ENCODE data around the gene GLOD5.
"Not testable (repeated sequence)": the region's sequence is repeated elsewhere in the genome, so short reads cannot be mapped to it uniquely, and the experiment has no call there.

Gene GLOD5

DNA sequence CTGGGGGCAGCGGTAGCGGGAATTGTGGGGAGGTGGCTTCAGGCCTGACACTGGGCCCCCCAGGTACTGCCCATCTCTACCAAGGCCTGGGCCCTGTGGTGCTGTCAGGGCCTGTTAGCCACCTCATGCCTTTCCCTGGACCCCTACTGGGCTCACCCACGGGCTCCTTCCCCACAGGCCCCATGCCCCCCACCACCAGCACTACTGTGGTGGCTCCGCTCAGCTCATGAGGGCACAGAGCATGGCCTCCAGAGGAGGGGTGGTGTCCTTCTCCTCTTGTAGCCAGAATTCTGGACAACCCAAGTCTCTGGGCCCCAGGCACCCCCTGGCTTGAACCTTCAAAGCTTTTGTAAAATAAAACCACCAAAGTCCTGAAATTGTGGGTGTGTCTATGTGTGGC lies 32.4 kb downstream of the GLOD5 start:
- no peak for DNase-seq (ENCODE audit: low read depth in 2 of 2)

DNA sequence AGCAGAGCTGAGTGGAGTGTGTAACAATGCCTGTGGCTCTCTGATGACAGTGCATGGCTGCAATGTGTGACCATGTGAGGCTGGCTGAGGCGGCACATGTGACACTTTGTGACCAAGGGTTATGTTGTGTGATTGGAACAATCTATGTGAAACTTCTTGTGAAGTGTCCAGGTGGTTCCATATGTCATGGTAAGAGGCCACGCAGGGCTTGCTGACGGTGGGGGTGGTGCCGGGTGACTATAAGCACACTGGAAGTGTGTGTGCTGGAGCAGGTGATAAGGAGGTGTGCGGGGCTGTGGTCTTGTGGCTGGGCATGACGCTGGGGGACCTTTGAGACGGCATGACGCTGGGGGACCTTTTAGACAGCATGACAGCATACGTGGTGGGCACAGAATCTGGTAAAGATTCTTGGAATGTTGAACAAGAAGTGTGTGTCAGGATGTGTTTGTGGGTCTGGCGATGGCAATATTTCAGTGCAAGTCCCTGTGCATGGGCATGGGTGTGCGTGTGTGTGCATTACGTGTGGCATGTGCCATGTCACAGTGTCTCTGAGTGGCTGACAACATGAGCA lies 32.9 kb downstream of the GLOD5 start:
- DNase-seq (ENCODE audit: low read depth in 2 of 2), result no peak

DNA sequence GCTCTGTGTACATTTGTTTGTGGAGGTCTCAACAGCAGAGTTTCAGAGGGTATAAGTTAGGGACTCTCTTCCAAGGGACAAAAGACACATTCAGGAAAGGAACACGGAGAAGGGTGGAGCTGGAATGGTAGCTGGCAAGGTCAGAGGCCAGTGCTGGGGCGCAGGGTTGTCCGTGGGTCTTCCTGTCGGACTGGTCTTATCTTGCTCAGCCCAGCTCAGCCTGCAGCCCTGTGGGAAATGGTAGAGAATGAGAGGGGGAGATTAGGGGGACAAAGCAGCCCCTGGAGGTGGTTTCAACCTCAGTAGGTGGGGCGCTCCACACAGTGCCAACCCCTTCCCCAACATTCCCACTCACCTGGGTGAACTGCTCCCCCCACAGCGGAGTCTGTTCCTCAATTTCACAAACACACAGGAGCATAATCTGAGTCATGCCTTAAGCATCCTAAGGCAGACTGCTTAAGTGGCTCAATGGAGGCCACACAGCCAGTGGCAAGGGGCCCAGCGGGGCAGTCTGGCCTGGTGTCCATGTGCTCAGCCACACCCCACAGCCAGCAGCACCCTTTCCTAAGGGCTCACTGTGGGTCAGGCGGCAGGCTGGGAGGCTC lies 33.5 kb downstream of the GLOD5 start:
- no peak for DNase-seq (ENCODE audit: low read depth in 2 of 2)

DNA sequence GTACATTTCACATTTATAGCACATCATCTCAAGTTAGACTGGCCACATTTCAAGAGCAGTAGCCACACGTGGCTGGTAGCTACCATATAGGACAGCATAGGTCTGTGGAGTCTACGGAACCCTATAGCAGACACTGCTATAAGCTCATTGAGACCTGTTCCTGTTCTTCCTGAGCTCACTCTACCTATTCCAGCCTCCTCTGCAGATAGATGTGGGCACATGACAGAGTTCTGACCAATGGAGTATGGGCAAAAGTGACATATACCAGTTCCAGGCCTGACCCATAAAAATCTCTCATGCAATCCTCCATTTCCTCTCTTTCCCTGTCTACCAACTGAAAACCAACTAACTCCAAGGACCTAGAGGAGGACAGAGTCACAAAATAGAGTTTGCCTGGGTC lies 36.8 kb downstream of the GLOD5 start:
- DNase-seq (ENCODE audit: low read depth in 2 of 2), result no peak

DNA sequence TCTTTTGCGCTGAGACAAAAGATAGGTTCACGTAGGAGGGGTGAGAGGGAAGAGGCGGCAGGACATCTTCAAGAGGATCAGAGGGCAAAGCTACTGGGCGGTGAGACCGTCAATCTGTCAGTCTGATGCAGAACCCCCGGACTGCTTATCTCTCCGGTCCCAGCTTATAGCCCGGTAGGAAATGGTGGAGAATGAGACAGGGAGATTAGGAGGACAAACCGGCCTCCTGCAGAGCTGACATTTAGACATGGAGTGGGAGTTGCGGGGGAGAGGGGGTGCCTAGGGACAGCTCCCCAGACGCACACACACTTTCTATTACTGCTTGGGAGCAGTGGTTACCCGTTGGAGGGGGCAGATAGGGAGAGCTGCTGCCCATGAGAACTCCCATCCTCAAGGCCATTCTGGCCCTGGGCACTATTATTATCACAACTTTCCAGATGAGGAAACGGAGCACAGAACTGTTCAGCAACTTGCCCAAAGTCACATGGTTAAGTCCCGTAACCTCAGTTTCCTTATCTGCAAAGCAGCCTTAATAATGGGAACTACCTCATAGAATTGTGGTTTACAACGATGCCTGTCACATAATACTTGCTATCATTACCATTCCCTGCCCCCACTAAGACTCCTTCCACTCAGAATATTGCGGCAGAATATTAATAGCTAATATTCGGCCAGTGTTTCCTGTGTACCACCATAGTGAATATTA lies 39.2 kb downstream of the GLOD5 start:
- no peak for DNase-seq (ENCODE audit: low read depth in 2 of 2)

DNA sequence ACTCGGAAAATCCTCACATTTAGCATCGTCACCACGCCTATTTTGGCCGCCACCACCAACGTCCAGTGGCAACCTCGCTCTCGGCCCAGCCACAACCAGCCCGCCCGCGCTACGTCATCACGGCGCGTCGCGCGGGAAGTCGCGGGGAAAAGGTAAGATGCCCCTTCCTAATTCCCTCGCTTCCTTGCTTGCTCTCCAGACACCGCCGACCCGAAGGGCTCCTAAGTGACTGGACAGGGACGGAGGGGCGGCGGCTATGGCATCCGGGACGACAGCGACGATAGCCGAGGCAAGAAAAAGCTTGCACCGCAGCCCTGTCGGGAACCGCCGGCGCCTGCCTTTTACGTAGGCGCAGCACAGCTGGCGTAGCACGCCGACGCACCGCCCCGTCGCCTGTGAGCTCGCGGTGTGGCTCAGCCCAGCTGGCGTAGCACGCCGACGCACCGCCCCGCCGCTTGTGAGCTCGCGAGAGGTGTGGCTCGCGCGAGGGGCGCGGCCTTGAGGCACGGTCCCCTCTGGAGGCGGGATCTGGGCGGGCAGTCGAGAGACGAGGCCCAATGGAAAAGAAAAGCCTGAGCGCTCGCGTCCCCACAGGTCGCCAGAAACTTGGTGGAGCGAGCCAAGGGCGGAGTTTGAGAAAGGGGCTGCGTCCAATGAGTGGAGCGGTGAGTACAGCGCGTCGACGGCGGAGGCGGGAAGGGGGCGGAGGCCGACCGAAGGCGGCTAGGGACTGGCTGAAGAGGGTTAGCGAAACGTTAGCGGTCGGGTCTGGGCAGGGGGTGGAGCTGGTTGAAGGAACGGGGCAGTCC lies 39.9 kb downstream of the GLOD5 start, which contains the start of gene HDAC6:
TSS of gene HDAC6 (plus strand) at position 788 of the 809 bp plus-strand sequence. CDS start 626 bp downstream, outside the sequence.
- DNase-seq (ENCODE audit: low read depth in 2 of 2), result peak; percentile 85 to 88

DNA sequence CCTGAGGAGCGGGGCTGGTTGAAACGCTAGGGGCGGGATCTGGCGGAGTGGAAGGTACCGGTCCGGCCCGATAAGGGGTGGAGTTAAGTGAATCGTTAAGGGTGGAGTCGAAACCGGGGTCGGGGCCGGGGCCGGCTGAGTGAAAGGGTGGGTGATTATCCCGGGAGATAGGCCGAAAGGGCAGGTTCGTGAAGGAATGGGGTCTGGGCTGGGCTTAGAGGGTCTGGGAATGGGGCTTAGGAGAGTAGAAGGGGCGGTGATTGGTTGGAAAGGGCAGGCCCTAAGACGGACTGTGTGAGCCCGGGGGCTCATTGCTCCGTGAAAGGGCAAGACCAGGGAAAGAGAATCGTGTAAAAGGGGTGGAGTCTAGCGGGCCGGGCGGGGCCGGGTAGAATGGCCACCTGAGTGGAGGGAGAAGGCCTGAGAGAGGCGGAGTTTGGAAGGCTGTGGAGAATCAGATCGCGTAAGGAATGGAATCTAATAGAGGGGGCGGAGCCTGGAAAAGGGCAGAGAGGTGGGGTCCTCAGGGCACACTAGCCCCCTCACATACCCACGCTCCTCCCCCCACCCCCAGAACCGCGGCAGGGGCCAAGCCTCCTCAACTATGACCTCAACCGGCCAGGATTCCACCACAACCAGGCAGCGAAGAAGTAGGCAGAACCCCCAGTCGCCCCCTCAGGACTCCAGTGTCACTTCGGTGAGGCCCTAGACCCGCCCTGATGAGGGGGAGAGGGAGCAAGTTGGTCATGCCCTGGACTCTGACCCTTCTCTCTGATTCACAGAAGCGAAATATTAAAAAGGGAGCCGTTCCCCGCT lies 40.8 kb downstream of the GLOD5 start:
- peak in 1 of 2 donors; percentile 52 for DNase-seq (ENCODE audit: low read depth in 2 of 2)

DNA sequence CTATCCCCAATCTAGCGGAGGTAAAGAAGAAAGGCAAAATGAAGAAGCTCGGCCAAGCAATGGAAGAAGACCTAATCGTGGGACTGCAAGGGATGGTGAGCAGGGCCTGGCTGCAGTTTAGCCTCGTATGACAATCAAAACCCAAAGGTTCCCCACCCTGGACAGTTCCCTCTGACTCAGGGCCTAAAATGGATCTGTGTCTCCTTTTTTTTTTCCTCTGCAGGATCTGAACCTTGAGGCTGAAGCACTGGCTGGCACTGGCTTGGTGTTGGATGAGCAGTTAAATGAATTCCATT lies 41.3 kb downstream of the GLOD5 start:
- DNase-seq (ENCODE audit: low read depth in 2 of 2), result no peak

DNA sequence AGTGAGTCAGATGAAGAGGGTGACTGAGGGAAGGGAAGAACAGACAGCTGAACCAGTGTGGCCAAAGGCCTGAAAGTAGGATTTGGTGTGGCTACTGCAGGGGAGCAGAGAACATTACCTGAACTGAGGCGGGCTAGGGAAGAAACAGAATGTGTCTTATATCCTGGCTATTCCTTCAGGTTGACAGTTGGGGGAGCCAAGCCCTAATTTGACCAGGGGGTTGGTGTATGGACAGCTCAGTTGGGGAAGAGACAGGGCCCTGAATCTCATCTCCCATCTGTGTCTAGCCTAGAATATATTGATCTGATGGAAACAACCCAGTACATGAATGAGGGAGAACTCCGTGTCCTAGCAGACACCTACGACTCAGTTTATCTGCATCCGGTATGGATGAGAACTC lies 44.5 kb downstream of the GLOD5 start:
- no peak for DNase-seq (ENCODE audit: low read depth in 2 of 2)

DNA sequence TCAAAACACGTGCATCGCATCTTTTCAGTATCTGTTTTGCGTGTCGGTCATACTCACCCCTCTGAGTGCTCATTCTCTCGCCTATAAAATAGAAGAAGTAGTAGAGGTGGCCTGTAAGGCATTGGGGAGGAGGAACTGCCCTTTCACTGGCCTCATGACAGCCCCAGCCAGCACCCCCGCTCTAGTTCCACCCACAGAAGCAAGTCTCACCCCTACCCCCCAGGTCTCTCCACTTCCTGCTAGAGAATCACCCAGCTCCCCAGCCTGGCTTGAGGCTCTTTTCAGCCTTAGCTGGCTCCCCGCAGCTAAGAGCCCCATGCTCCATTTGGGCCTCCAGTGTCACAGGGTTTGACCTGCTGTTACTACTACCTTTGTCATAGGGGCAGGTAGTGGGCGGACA lies 52.1 kb downstream of the GLOD5 start:
- no peak for DNase-seq (ENCODE audit: low read depth in 2 of 2)

DNA sequence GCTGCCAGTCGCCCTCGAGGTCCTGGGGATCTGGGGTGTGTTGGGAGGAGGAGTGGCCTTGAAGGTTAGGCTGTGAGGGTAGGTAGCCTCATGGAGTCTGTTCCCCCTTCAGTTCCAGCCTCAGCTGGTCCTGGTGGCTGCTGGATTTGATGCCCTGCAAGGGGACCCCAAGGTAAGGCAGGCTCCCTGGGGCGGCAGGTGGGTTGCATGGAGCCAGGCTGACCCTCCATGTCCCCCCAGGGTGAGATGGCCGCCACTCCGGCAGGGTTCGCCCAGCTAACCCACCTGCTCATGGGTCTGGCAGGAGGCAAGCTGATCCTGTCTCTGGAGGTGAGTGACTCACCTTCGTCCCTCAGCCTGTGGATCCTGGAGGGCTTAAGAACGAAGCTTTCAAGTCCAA lies 53.2 kb downstream of the GLOD5 start:
- DNase-seq (ENCODE audit: low read depth in 2 of 2), result no peak

DNA sequence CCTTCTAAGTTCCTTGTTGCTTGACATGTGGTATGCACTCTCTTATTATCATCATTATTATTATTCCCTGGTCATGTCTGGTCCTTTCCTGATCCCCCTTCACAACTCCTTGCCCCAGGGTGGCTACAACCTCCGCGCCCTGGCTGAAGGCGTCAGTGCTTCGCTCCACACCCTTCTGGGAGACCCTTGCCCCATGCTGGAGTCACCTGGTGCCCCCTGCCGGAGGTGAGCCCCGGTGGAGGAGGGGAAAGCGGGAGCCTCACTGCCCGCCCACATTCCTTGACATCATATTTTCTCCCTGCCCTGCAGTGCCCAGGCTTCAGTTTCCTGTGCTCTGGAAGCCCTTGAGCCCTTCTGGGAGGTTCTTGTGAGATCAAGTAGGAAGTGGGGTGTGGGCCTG lies 53.7 kb downstream of the GLOD5 start:
- DNase-seq (ENCODE audit: low read depth in 2 of 2), result no peak

DNA sequence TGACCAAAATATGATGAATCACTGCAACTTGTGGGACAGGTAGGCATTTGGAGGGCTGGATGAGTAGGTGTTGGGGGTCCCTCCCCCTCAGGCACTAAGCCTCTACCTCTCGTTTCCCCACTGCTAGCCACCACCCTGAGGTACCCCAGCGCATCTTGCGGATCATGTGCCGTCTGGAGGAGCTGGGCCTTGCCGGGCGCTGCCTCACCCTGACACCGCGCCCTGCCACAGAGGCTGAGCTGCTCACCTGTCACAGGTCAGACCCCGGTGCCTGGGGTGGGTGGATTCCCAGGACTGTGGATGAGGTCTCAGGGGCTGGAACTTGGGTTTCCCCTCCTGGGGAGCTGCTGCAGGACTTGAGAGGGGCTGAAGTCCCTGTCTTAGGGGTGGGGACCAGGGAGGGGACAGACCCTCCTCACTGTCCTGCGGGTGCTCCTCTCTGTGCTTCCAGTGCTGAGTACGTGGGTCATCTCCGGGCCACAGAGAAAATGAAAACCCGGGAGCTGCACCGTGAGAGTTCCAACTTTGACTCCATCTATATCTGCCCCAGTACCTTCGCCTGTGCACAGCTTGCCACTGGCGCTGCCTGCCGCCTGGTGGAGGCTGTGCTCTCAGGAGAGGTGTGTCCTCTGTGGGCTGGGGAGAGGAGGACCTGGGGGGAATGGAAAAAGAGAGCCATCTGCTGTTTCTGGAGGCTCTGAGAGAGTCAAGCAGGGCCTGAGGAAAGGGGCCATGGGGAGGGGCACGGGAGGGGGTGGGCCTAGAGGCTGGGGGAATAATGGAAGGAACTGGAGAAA lies 54.7 kb downstream of the GLOD5 start:
- no peak for DNase-seq (ENCODE audit: low read depth in 2 of 2)

DNA sequence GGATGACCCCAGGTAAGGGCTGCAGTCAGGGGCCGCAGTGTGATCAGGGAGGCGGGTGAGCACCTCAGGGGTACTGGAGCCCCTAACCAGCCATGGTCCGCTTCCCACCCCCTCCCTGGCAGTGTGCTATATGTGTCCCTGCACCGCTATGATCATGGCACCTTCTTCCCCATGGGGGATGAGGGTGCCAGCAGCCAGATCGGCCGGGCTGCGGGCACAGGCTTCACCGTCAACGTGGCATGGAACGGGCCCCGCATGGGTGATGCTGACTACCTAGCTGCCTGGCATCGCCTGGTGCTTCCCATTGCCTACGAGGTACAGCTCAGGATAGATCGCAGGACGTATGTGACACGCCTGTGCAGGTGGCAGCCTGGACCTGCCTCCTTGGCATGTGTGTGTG lies 56.6 kb downstream of the GLOD5 start:
- no peak for DNase-seq (ENCODE audit: low read depth in 2 of 2)

DNA sequence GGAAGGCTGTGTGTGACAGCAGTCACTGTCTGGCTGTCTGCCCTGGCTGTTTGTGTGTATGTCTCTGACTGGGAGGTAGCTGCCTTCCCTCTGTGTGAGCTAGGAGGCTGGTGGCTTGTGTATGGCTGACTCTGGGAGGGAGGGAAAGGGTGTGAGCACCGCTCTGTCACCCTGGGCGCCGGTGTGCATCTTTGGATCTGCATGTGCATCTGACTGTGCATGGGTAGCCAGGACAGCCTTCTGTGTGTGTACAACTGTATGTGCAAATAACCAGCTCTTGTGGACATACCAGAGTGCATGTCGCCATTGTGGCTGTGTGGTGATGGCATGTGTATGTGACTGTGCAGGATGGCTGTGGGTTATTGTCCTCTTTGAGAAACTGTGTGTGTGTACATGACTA lies 57.3 kb downstream of the GLOD5 start:
- no peak for DNase-seq (ENCODE audit: low read depth in 2 of 2)

DNA sequence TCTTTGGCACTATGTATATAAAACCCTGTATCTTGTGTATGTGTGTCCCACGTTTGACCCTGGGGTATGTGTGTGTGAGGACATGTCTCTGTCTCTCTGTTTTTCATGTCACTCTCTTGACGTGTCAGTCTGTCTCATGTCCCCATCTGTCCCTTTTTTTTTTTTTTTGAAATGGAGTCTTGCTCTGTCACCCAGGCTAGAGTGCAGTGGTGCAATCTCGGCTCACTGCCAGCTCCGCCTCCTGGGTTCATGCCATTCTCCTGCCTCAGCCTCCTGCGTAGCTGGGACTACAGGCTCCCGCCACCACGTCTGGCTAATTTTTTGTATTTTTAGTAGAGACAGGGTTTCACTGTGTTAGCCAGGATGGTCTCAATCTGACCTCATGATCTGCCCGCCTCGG lies 57.8 kb downstream of the GLOD5 start:
- not testable (repeated sequence) for DNase-seq (ENCODE audit: low read depth in 2 of 2)

DNA sequence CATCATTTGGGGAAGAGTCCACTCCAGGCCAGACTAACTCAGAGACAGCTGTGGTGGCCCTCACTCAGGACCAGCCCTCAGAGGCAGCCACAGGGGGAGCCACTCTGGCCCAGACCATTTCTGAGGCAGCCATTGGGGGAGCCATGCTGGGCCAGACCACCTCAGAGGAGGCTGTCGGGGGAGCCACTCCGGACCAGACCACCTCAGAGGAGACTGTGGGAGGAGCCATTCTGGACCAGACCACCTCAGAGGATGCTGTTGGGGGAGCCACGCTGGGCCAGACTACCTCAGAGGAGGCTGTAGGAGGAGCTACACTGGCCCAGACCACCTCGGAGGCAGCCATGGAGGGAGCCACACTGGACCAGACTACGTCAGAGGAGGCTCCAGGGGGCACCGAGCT lies 61.5 kb downstream of the GLOD5 start:
- DNase-seq (ENCODE audit: low read depth in 2 of 2), result no peak

Data from stimulated activated CD4-positive, alpha-beta T cell treated with anti-CD3 and anti-CD28 coated beads, Interleukin-1b, Interleukin-23, amount 100 ng/mL, for 4 hours (primary cell).